SK-N-SH (cell line): ENCODE results near the gene SNAP29.

Experiments used
- FOSL2 ChIP-seq: IDR thresholded peaks from 2 replicates; pipeline ENCODE4 v1.4.0; 2012; ENCODE audit warnings: low read depth, mild to moderate bottlenecking, moderate library complexity, borderline replicate concordance
- NFIC ChIP-seq: IDR thresholded peaks from 2 replicates; pipeline ENCODE4 v1.4.0; 2012; ENCODE audit warnings: borderline replicate concordance
- RCOR1 ChIP-seq: fragments of 150-350 bp; IDR thresholded peaks from 2 replicates; pipeline ENCODE4 v1.6.1; 2017; ENCODE audit warnings: antibody characterized with exemption, low read length
- SMC3 ChIP-seq: IDR thresholded peaks from 2 replicates; pipeline ENCODE4 v1.6.1; 2012; ENCODE audit warnings: low read depth, low read length, improper control_type of control experiment
- TAF1 ChIP-seq: IDR thresholded peaks from 2 replicates; pipeline ENCODE4 v1.6.1; 2012; ENCODE audit warnings: low read depth, mild to moderate bottlenecking, low read length, moderate library complexity, borderline replicate concordance
- TEAD4 ChIP-seq: IDR thresholded peaks from 2 replicates; pipeline ENCODE4 v1.4.0; 2012; ENCODE audit warnings: mild to moderate bottlenecking, borderline replicate concordance; ENCODE audit not compliant: insufficient read depth
- ZBTB33 ChIP-seq: IDR thresholded peaks from 2 replicates; pipeline ENCODE4 v1.4.0; 2012; ENCODE audit warnings: low read depth, borderline replicate concordance
- TF ChIP-seq, protein P1 (sequence below): fragments of 200-600 bp; sonication (generic); IDR thresholded peaks from 2 replicates; pipeline ENCODE4 v1.6.1; 2017; ENCODE audit warnings: antibody characterized with exemption, mild to moderate bottlenecking, moderate library complexity
- TF ChIP-seq, protein P2 (sequence below): IDR thresholded peaks from 2 replicates; pipeline ENCODE4; 2012

DNA sequence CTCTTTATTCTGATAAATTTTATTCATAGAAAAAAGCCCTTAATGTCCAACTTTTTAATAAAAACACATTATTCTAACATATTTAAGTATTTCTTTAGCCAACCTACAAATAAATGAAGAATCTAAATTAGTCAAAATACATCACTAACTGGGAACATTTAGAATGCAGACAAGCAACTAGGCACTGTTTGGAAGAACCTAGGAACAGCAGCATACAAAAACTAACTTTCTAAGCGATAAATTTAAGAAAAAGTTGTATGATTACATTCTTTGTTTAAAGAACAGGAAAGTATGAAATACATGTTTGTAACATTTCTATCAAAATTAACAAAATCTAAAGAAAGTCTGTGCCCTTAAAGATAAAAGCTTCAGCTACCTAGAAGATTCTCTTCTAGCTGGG, 35.5 kb upstream of the SNAP29 start:
- TF ChIP-seq SMC3 (no peak), NFIC (no peak), TEAD4 (no peak), TAF1 (no peak), FOSL2 (no peak), RCOR1 (no peak), ZBTB33 (no peak)
- TF ChIP-seq, protein P1, sequence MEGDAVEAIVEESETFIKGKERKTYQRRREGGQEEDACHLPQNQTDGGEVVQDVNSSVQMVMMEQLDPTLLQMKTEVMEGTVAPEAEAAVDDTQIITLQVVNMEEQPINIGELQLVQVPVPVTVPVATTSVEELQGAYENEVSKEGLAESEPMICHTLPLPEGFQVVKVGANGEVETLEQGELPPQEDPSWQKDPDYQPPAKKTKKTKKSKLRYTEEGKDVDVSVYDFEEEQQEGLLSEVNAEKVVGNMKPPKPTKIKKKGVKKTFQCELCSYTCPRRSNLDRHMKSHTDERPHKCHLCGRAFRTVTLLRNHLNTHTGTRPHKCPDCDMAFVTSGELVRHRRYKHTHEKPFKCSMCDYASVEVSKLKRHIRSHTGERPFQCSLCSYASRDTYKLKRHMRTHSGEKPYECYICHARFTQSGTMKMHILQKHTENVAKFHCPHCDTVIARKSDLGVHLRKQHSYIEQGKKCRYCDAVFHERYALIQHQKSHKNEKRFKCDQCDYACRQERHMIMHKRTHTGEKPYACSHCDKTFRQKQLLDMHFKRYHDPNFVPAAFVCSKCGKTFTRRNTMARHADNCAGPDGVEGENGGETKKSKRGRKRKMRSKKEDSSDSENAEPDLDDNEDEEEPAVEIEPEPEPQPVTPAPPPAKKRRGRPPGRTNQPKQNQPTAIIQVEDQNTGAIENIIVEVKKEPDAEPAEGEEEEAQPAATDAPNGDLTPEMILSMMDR = no peak
- TF ChIP-seq, protein P2, sequence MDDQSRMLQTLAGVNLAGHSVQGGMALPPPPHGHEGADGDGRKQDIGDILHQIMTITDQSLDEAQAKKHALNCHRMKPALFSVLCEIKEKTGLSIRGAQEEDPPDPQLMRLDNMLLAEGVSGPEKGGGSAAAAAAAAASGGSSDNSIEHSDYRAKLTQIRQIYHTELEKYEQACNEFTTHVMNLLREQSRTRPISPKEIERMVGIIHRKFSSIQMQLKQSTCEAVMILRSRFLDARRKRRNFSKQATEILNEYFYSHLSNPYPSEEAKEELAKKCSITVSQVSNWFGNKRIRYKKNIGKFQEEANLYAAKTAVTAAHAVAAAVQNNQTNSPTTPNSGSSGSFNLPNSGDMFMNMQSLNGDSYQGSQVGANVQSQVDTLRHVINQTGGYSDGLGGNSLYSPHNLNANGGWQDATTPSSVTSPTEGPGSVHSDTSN = no peak
